OCI-LY3 (cell line): ENCODE data around the gene PPFIA2.

ENCODE experiments used
- H2AFZ ChIP-seq: fragments of 200-600, 300-600 bp; shearing (Covaris generic); 2 replicates; pipeline ENCODE4 v1.6.0; 2014; ENCODE audit warnings: antibody characterized with exemption, low read depth, low read length
- H3K27ac ChIP-seq: fragments of 200-600, 300-600 bp; sonication (generic); 2 replicates; pipeline ENCODE4 v1.5.1; 2014; ENCODE audit warnings: mild to moderate bottlenecking, low read length, moderate library complexity, mixed read lengths
- H3K27me3 ChIP-seq: fragments of 200-600, 300-600 bp; sonication (generic); 2 replicates; pipeline ENCODE4 v1.6.1; 2014; ENCODE audit warnings: low read depth, low read length, mixed read lengths
- H3K36me3 ChIP-seq: fragments of 200-600, 300-600 bp; sonication (generic); replicated peaks from 2 replicates; pipeline ENCODE3; 2014; ENCODE audit warnings: low read depth, low read length, mixed read lengths
- H3K4me1 ChIP-seq: fragments of 300-600, 200-600 bp; sonication (generic); 2 replicates; pipeline ENCODE4 v1.6.1; 2014; ENCODE audit warnings: low read length, mixed read lengths
- H3K4me2 ChIP-seq: fragments of 200-600, 300-600 bp; sonication (generic); 2 replicates; pipeline ENCODE4 v1.6.1; 2014; ENCODE audit warnings: low read length, mixed read lengths
- H3K4me3 ChIP-seq: fragments of 300-600, 200-600 bp; sonication (generic); 2 replicates; pipeline ENCODE4 v1.5.1; 2014; ENCODE audit warnings: antibody characterized with exemption, mild to moderate bottlenecking, low read length, moderate library complexity
- H3K79me2 ChIP-seq: fragments of 300-600, 200-600 bp; shearing (Covaris generic); 2 replicates; pipeline ENCODE4 v1.6.1; 2014; ENCODE audit warnings: mild to moderate bottlenecking, low read length, mixed read lengths
- H3K9ac ChIP-seq: fragments of 300-600, 200-600 bp; shearing (Covaris generic); 2 replicates; pipeline ENCODE4 v1.6.0; 2014; ENCODE audit warnings: mild to moderate bottlenecking, low read length, moderate library complexity
- H3K9me3 ChIP-seq: fragments of 200-600, 300-600 bp; shearing (Covaris generic); 2 replicates; pipeline ENCODE4 v1.6.1; 2014; ENCODE audit warnings: low read length, mixed read lengths; ENCODE audit not compliant: insufficient read depth
- H4K20me1 ChIP-seq: fragments of 200-600, 300-600 bp; sonication (generic); 2 replicates; pipeline ENCODE4 v1.6.1; 2016; ENCODE audit warnings: low read length, mixed read lengths; ENCODE audit not compliant: insufficient read depth
- CTCF ChIP-seq: fragments of 200-600, 300-600 bp; sonication (generic); IDR thresholded peaks from 2 replicates; pipeline ENCODE4 v1.5.1; 2014; ENCODE audit warnings: antibody characterized with exemption, low read length, low read depth
- EZH2phosphoT487 ChIP-seq: fragments of 200-600 bp; shearing (Covaris generic); IDR thresholded peaks from 2 replicates; pipeline ENCODE4 v1.6.1; 2018; ENCODE audit warnings: antibody characterized with exemption, mixed run types, low read depth

The PPFIA2 gene

GRCh38 chr12:81465191-81465590, 294.0 kb downstream of the PPFIA2 start:
- Histone ChIP-seq H2AFZ (no peak overlapping the region), H3K36me3 (no peaks in the 10 kb centered on the region), H3K79me2 (no peaks in the 10 kb centered on the region), H4K20me1 (no peaks in the 10 kb centered on the region), H3K4me3 (no peak overlapping the region), H3K27me3 (no peaks in the 10 kb centered on the region), H3K4me1 (no peaks in the 10 kb centered on the region), H3K4me2 (no peak overlapping the region), H3K9ac (no peak overlapping the region), H3K27ac (no peak overlapping the region), H3K9me3 (no peaks in the 10 kb centered on the region)
- TF ChIP-seq EZH2phosphoT487: no peak
- no peak for TF ChIP-seq CTCF

GRCh38 chr12:81461163-81461562, 298.0 kb downstream of the PPFIA2 start:
- Histone ChIP-seq H3K9ac (no peak overlapping the region), H2AFZ (no peak overlapping the region), H3K9me3 (no peaks in the 10 kb centered on the region), H3K4me2 (no peak overlapping the region), H3K79me2 (no peaks in the 10 kb centered on the region), H3K36me3 (no peaks in the 10 kb centered on the region), H3K27ac (no peak overlapping the region), H4K20me1 (no peaks in the 10 kb centered on the region), H3K4me3 (no peak overlapping the region), H3K27me3 (no peaks in the 10 kb centered on the region), H3K4me1 (no peaks in the 10 kb centered on the region)
- TF ChIP-seq EZH2phosphoT487 (no peak), CTCF (peak; percentile 34; the same call in 1 of the 2 replicates)

- Histone ChIP-seq H3K9ac (no peak overlapping the region), H4K20me1 (no peaks in the 10 kb centered on the region), H3K79me2 (no peaks in the 10 kb centered on the region), H3K27me3 (no peaks in the 10 kb centered on the region), H3K36me3 (no peaks in the 10 kb centered on the region), H3K27ac (no peak overlapping the region), H3K9me3 (no peaks in the 10 kb centered on the region), H3K4me1 (0 out of 2 replicates have a peak, but pooled peaks cover 2% of the 10 kb centered on the region), H3K4me3 (no peak overlapping the region), H2AFZ (no peak overlapping the region), H3K4me2 (peak overlapping the region; percentile 40)
- TF ChIP-seq EZH2phosphoT487: no peak
- peak; percentile 78 for TF ChIP-seq CTCF
Measured at GRCh38 chr12:81450920-81451739, 308.0 kb downstream of the PPFIA2 start.

GRCh38 chr12:81441629-81442028, 317.5 kb downstream of the PPFIA2 start:
- Histone ChIP-seq H3K9ac (no peak overlapping the region), H3K4me1 (0 out of 2 replicates have a peak, but pooled peaks cover 4% of the 10 kb centered on the region), H3K9me3 (no peaks in the 10 kb centered on the region), H3K27me3 (no peaks in the 10 kb centered on the region), H3K27ac (no peak overlapping the region), H4K20me1 (no peaks in the 10 kb centered on the region), H3K79me2 (no peaks in the 10 kb centered on the region), H3K36me3 (no peaks in the 10 kb centered on the region), H3K4me2 (no peak overlapping the region), H3K4me3 (no peak overlapping the region), H2AFZ (no peak overlapping the region)
- TF ChIP-seq CTCF (no peak), EZH2phosphoT487 (no peak)
